ENCODE data around the gene PDILT. TPM values are rescaled to one million over a fixed set of nuclear protein-coding genes. Genes with fewer than 3 reads are reported as not detected.

PDILT gene
- total and polyA plus RNA-seq, 5 donors = not detected

DNA sequence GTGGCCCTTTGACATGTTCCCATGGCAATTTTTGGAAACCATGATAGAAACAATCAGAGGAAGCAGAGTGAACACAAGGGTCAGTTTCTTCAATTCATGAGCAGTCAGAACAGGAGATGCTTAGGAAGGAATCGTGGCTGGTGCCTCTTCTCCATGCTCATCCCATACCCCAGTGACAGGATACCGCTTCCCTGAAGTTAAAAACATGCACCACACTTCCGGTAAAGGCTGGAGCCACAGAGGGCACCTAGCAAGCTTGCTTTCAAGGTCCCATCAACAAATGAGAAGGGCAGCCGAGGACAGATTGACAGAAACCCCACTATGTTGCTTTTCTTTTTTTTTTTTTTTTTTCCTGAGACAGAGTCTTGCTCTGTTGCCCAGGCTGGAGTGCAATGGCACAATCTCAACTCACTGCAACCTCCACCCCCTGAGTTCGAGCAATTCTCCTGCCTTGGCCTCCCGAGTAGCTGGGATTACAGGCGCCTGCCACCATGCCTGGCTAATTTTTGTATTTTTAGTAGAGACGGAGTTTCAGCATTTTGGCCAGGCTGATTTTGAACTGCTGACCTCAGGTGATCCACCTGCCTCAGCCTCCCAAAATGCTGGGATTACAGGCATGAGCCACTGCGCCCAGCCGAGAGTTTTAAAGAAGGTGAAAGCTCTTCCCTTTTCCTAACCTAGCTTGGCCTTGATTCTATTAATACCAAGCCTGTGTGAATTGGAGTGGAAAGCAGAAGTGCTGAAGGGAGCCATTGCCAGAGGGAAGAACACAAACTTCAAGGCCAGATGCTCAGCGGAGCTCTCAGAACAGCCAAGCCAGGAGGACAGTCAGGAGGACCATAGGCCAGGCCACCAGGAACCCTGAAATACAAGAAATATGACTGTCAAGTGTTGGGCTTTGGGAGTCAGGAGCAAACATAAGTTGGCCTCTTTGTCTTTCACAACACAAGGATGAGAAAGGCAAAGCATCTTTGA, 93.8 kb downstream of the PDILT start:
- H3K27me3 ChIP-seq (ENCODE audit: control insufficient read depth, insufficient read depth) = no peaks in the 10 kb centered on the region
- no peaks in the 10 kb centered on the region for H3K4me1 ChIP-seq (ENCODE audit: control insufficient read depth, insufficient read depth, low read length)
- H3K4me3 ChIP-seq (ENCODE audit: low read length) = no peak overlapping the region
- ATAC-seq = no peak
- H3K27ac ChIP-seq (ENCODE audit: low read length) = no peak overlapping the region
- intact Hi-C loops (cut with DNase I) = no loop called here
- 80% methylated on average over 11 of the region's 11 CpGs for WGBS
- DNase-seq = no peak
- H3K9me3 ChIP-seq (ENCODE audit: control insufficient read depth, low read length) = no peaks in the 10 kb centered on the region

DNA sequence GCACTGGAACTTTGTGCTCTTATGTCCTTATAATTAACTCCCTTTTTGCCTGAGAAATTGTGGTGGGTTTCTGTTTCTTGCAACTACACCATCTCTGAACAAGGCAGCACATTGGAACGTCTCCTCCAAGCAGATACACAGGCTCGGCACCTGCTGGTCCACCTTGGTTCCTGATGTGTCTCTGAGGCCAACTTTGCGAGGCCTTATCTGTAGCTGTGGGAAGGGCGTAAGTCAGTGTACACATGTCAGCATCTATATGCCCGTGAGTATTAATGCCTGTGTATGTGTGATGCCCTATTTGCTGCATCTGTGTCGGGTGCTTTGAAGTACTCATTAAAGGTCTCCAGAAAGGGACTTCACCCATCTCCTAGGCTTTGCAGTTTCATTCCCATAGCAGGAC, 94.8 kb downstream of the PDILT start:
- Histone ChIP-seq H3K9me3 (ENCODE audit: control insufficient read depth, low read length) (no peaks in the 10 kb centered on the region), H3K4me1 (ENCODE audit: control insufficient read depth, insufficient read depth, low read length) (no peaks in the 10 kb centered on the region), H3K4me3 (ENCODE audit: low read length) (no peak overlapping the region), H3K27ac (ENCODE audit: low read length) (no peak overlapping the region), H3K27me3 (ENCODE audit: control insufficient read depth, insufficient read depth) (no peaks in the 10 kb centered on the region)
- intact Hi-C loops (cut with DNase I) = loop anchor here in 1 of 4 donors (10.0 kb wide), 1 partner anchor 405 kb away; no protein-coding TSS in a partner anchor
- no peak for ATAC-seq
- WGBS = 77% methylated on average over 6 of the region's 6 CpGs
- no peak for DNase-seq

Other genes with a start within 250 kb of the PDILT start
- under 1 TPM in 1 of 4 donors, not detected in 3; 0.92 TPM for gene GP2, start 77.2 kb downstream of the PDILT start, total RNA-seq
- 0.05 TPM for gene GP2, start 77.2 kb downstream of the PDILT start, polyA plus RNA-seq
- gene UMOD, start 52.0 kb downstream of the PDILT start, total RNA-seq = not detected
- not detected for gene UMOD, start 52.0 kb downstream of the PDILT start, polyA plus RNA-seq
- 10 to 100 TPM in 1 of 4 donors, 1 to 10 TPM in 3; 1.8 to 12.5 (median 3.3) TPM for gene ACSM5, start 4.8 kb upstream of the PDILT start, total RNA-seq
- 2.3 TPM for gene ACSM5, start 4.8 kb upstream of the PDILT start, polyA plus RNA-seq
- not detected for gene ACSM2A, start 46.8 kb upstream of the PDILT start, total RNA-seq
- gene ACSM2A, start 46.8 kb upstream of the PDILT start, polyA plus RNA-seq = not detected
- not detected for gene ACSM2B, start 171.6 kb upstream of the PDILT start, total RNA-seq
- not detected for gene ACSM2B, start 171.6 kb upstream of the PDILT start, polyA plus RNA-seq